Naive thymus-derived CD4-positive, alpha-beta T cell (primary cell): ENCODE data around the gene MBD6. TPM values are rescaled to one million over a fixed set of nuclear protein-coding genes. Genes with fewer than 3 reads are reported as not detected.
"Not testable (repeated sequence)": the region's sequence is repeated elsewhere in the genome, so short reads cannot be mapped to it uniquely, and the experiment has no call there.

ENCODE experiments used
- ATAC-seq: fragments of 150-1000 bp; cut with Tn5 transposase; 2 replicates; pipeline ENCODE4 v1.10.0; 2021; ENCODE audit warnings: mild to moderate bottlenecking, moderate library complexity
- CTCF ChIA-PET: fragments of 350-600 bp; sonication (Branson Sonifier 250); formaldehyde crosslinking; loops from one replicate; lab custom pipeline; 2021; ENCODE audit warnings: antibody characterized with exemption; lab: Charles Lee
- POLR2A ChIA-PET: fragments of 350-600 bp; sonication (Branson Sonifier 250); formaldehyde crosslinking; loops from one replicate; lab custom pipeline; 2021; ENCODE audit warnings: antibody characterized with exemption, inconsistent platforms; lab: Charles Lee
- DNase-seq, 9 donors: peaks; one replicate each; pipeline versions ENCODE4 v3.0.0 to v3.0.0-alpha.2; 2020 to 2022; ENCODE audit warnings: mixed read lengths in 1 of 9
- H3K27ac ChIP-seq: one replicate; pipeline ENCODE4 v1.7.0; 2013; ENCODE audit warnings: mild to moderate bottlenecking, low read depth, low read length, moderate library complexity
- H3K27me3 ChIP-seq, 2 donors: one replicate each; pipeline ENCODE4 v1.7.0; 2013; ENCODE audit warnings: low read length in 2 of 2, mild to moderate bottlenecking in 2 of 2, moderate library complexity in 2 of 2; ENCODE audit not compliant: control insufficient read depth in 2 of 2, insufficient read depth in 2 of 2
- H3K36me3 ChIP-seq, 3 experiments: 1 replicate in 2 of 3; 2 replicates in 1 of 3; pipeline ENCODE4 v1.7.0; 2013; ENCODE audit warnings: low read length in 3 of 3, mild to moderate bottlenecking in 3 of 3, moderate library complexity in 1 of 3; ENCODE audit not compliant: insufficient read depth in 3 of 3, control insufficient read depth in 2 of 3
- H3K4me1 ChIP-seq, 2 donors: one replicate each; pipeline ENCODE4 v1.7.0; 2013; ENCODE audit warnings: low read length in 2 of 2, mild to moderate bottlenecking in 2 of 2, moderate library complexity in 1 of 2; ENCODE audit not compliant: control insufficient read depth in 2 of 2, insufficient read depth in 2 of 2
- H3K4me3 ChIP-seq: 2 replicates; pipeline ENCODE4 v1.7.0; 2013; ENCODE audit warnings: mild to moderate bottlenecking, low read length
- H3K9me3 ChIP-seq, 3 experiments: 1 replicate in 2 of 3; 2 replicates in 1 of 3; pipeline ENCODE4 v1.7.0; 2013; ENCODE audit warnings: low read length in 3 of 3; ENCODE audit not compliant: control insufficient read depth in 2 of 3
- H3K27ac Mint-ChIP-seq, 9 donors: one replicate each; pipeline ENCODE4 v1.8.0; 2020 to 2022; ENCODE audit warnings: mixed read lengths in 9 of 9, mild to moderate bottlenecking in 8 of 9, moderate library complexity in 5 of 9, inconsistent platforms in 2 of 9
- H3K27me3 Mint-ChIP-seq, 5 donors: one replicate each; pipeline ENCODE4 v1.8.0; 2021 to 2022; ENCODE audit warnings: mixed read lengths in 5 of 5, mild to moderate bottlenecking in 1 of 5
- H3K36me3 Mint-ChIP-seq, 5 donors: one replicate each; pipeline ENCODE4 v1.8.0; 2020 to 2022; ENCODE audit warnings: mixed read lengths in 5 of 5, mild to moderate bottlenecking in 3 of 5, inconsistent platforms in 1 of 5
- H3K4me1 Mint-ChIP-seq, 7 donors: one replicate each; pipeline ENCODE4 v1.8.0; 2020 to 2022; ENCODE audit warnings: mixed read lengths in 7 of 7, mild to moderate bottlenecking in 3 of 7, inconsistent platforms in 1 of 7
- H3K4me3 Mint-ChIP-seq, 10 donors: one replicate each; pipeline ENCODE4 v1.8.0; 2020 to 2022; ENCODE audit warnings: mild to moderate bottlenecking in 10 of 10, mixed read lengths in 10 of 10, moderate library complexity in 6 of 10, inconsistent platforms in 2 of 10
- H3K9me3 Mint-ChIP-seq, 11 donors: one replicate each; pipeline ENCODE4 v1.8.0; 2020 to 2022; ENCODE audit warnings: mixed read lengths in 11 of 11, mild to moderate bottlenecking in 4 of 11, inconsistent platforms in 1 of 11, moderate library complexity in 1 of 11
- intact Hi-C, 2 donors: fragments of 100-400 bp; cut with micrococcal nuclease; formaldehyde crosslinking; loops; one replicate each; pipeline ENCODE4 v1.15.1; 2023
- polyA plus RNA-seq, 2 donors: library from polyadenylated mRNA; unstranded; fragments of 300-500 nt; fragmentation: Illumina TruSeq; gene quantifications; one replicate each; pipeline ENCODE4 v1.2.3, GENCODE V29; 2021
- total RNA-seq, 6 experiments: library from RNA in 5 of 6; stranded (reverse) in 5 of 6; gene quantifications; 1 replicate in 5 of 6; 2 replicates in 1 of 6; pipeline ENCODE4 v1.2.3 and lab custom pipeline; 2021 to 2026

Gene MBD6
- total and polyA plus RNA-seq, 7 experiments from 2014 or later = 0.50 to 127 (median 108) TPM

- Mint-ChIP-seq H3K36me3 (peaks cover 5 to 43% (median 36%) of the 10 kb centered on the region in 5 donors), H3K9me3 (no peaks in the 10 kb centered on the region), H3K4me3 (peak overlapping the region in 1 of 10 donors; percentile 47), H3K27me3 (no peaks in the 10 kb centered on the region), H3K27ac (peak overlapping the region in 7 of 9 donors; percentile 60 to 75 (median 67)), H3K4me1 (peaks cover 5 to 25% (median 8%) of the 10 kb centered on the region in 7 donors)
- ATAC-seq (no peak), DNase-seq (no peak)
- H3K9me3 ChIP-seq = no peaks in the 10 kb centered on the region
- peaks cover 24 to 84% (median 27%) of the 10 kb centered on the region in 3 experiments for H3K36me3 ChIP-seq
- intact Hi-C loops = no loop called here
- H3K4me3 ChIP-seq = no peak overlapping the region
- H3K4me1 ChIP-seq = no peaks in the 10 kb centered on the region
- no peaks in the 10 kb centered on the region for H3K27me3 ChIP-seq
- POLR2A ChIA-PET = interaction anchor here (0.6 to 0.8 kb wide), 4 partner anchors 8 to 235 kb away, joined by 3 to 4 read pairs (median 4); partner anchors contain the start of genes ARHGAP9, DDIT3 and MARS1
- CTCF ChIA-PET = interaction anchor here (1.0 kb wide), 1 partner anchor 53 kb away, joined by 3 read pairs; no protein-coding TSS in a partner anchor
- no peak overlapping the region for H3K27ac ChIP-seq
These were observed 10.0 kb upstream of the MBD6 start for GRCh38 chr12:57512665-57513064.

DNA sequence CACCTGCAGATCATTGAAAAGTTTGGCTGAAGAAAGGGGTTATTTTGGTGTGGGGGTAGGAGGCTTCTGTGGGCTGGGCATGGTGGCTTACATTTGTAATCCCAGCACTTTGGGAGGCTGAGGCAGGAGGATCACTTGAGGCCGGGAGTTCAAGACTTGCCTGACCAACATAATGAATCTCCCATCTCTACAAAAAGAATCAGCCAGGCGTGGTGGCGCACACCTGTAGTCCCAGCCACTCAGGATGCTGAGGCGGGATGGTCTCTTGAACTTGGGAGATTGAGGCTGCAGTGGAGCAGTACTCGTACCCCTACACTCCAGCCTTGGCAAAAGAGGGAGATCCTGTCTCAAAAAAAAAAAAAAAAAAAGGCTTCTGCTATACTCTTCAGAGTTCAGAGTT is 9.4 kb upstream of the MBD6 start:
- ChIA-PET POLR2A (interaction anchor here (0.8 to 1.0 kb wide), 2 partner anchors 34 to 36 kb away, joined by 3 to 4 read pairs; partner anchors contain the start of gene ARHGAP9), CTCF (interaction anchor here (1.7 kb wide), 1 partner anchor 36 kb away, joined by 4 read pairs; no protein-coding TSS in a partner anchor)
- ATAC-seq (no peak), DNase-seq (no peak)
- intact Hi-C loops = no loop called here
- peaks cover 0 to 4% of the 10 kb centered on the region in 2 donors for H3K4me1 ChIP-seq
- no peaks in the 10 kb centered on the region for H3K9me3 Mint-ChIP-seq
- peaks cover 9 to 30% (median 11%) of the 10 kb centered on the region in 7 donors for H3K4me1 Mint-ChIP-seq
- no peaks in the 10 kb centered on the region for H3K27me3 ChIP-seq
- no peak overlapping the region for H3K4me3 ChIP-seq
- no peak overlapping the region for H3K4me3 Mint-ChIP-seq
- no peaks in the 10 kb centered on the region for H3K9me3 ChIP-seq
- H3K36me3 Mint-ChIP-seq = peaks cover 5 to 46% (median 38%) of the 10 kb centered on the region in 5 donors
- H3K27ac Mint-ChIP-seq = peak overlapping the region; percentile 24 to 75 (median 63)
- no peaks in the 10 kb centered on the region for H3K27me3 Mint-ChIP-seq
- peaks cover 24 to 88% (median 27%) of the 10 kb centered on the region in 3 experiments for H3K36me3 ChIP-seq
- no peak overlapping the region for H3K27ac ChIP-seq

- H3K4me3 ChIP-seq, H3K9me3 Mint-ChIP-seq, H3K9me3 ChIP-seq, ATAC-seq, H3K27ac ChIP-seq, H3K27me3 ChIP-seq, intact Hi-C loops, H3K4me1 ChIP-seq, DNase-seq, H3K27me3 Mint-ChIP-seq, H3K4me3 Mint-ChIP-seq: not testable (repeated sequence)
- ChIA-PET POLR2A (interaction anchor here (0.6 to 1.0 kb wide), 4 partner anchors 24 to 177 kb away, joined by 3 to 4 read pairs (median 4); no protein-coding TSS in a partner anchor), CTCF (interaction anchor here (1.7 kb wide), 1 partner anchor 36 kb away, joined by 4 read pairs; no protein-coding TSS in a partner anchor)
- H3K36me3 Mint-ChIP-seq = peaks cover 5 to 48% (median 38%) of the 10 kb centered on the region in 5 donors
- H3K36me3 ChIP-seq = peaks cover 24 to 86% (median 27%) of the 10 kb centered on the region in 3 experiments
- peaks cover 13 to 33% (median 15%) of the 10 kb centered on the region in 7 donors for H3K4me1 Mint-ChIP-seq
- peak overlapping the region in 6 of 9 donors; percentile 19 to 75 (median 64) for H3K27ac Mint-ChIP-seq
These were observed 8.9 kb upstream of the MBD6 start for GRCh38 chr12:57513677-57514076.

DNA sequence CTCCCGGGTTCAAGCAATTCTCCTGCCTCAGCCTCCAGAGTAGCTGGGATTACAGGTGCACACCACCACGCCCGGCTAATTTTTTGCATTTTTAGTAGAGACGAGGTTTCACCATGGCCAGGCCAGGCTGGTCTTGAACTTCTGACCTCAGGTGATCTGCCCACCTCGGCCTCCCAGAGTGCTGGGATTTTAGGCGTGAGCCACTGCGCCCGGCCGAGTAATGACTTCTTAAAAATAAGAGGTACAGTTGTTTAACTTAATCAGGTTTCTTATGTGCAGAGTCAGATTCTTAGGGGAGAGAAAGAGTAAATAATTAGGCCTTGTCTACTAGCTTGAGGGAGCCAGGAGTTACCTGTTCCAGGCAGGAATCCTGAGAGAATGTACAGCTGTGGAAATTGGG is 8.4 kb upstream of the MBD6 start:
- H3K36me3 Mint-ChIP-seq = peaks cover 5 to 48% (median 38%) of the 10 kb centered on the region in 5 donors
- H3K27me3 Mint-ChIP-seq, H3K27me3 ChIP-seq, ATAC-seq, H3K9me3 Mint-ChIP-seq, H3K9me3 ChIP-seq, intact Hi-C loops, H3K27ac ChIP-seq, H3K4me3 ChIP-seq, DNase-seq, H3K4me3 Mint-ChIP-seq: not testable (repeated sequence)
- peaks cover 24 to 80% (median 27%) of the 10 kb centered on the region in 3 experiments for H3K36me3 ChIP-seq
- peak overlapping the region in 5 of 9 donors; percentile 32 to 85 (median 65) for H3K27ac Mint-ChIP-seq
- ChIA-PET CTCF (interaction anchor here (0.6 to 1.7 kb wide), 2 partner anchors 37 to 207 kb away, joined by 4 read pairs; no protein-coding TSS in a partner anchor), POLR2A (interaction anchor here (0.6 to 3.4 kb wide), 7 partner anchors 8 to 177 kb away, joined by 3 to 9 read pairs (median 4); no protein-coding TSS in a partner anchor)
- peaks cover 2 to 14% of the 10 kb centered on the region in 2 donors for H3K4me1 ChIP-seq
- peaks cover 19 to 39% (median 21%) of the 10 kb centered on the region in 7 donors for H3K4me1 Mint-ChIP-seq

GRCh38 chr12:57514720-57515407 is 7.8 kb upstream of the MBD6 start:
- DNase-seq = no peak
- peaks cover 5 to 46% (median 33%) of the 10 kb centered on the region in 5 donors for H3K36me3 Mint-ChIP-seq
- Histone ChIP-seq H3K9me3 (no peaks in the 10 kb centered on the region), H3K27me3 (no peaks in the 10 kb centered on the region), H3K27ac (no peak overlapping the region), H3K36me3 (peaks cover 21 to 76% (median 27%) of the 10 kb centered on the region in 3 experiments), H3K4me1 (peaks cover 9 to 15% of the 10 kb centered on the region in 2 donors), H3K4me3 (no peak overlapping the region)
- H3K27me3 Mint-ChIP-seq = no peaks in the 10 kb centered on the region
- intact Hi-C loops = no loop called here
- H3K27ac Mint-ChIP-seq = peak overlapping the region in 5 of 9 donors; percentile 4 to 85 (median 65)
- H3K9me3 Mint-ChIP-seq = peaks cover 0 to 5% (median 0%) of the 10 kb centered on the region in 11 donors
- peaks cover 22 to 41% (median 24%) of the 10 kb centered on the region in 7 donors for H3K4me1 Mint-ChIP-seq
- ChIA-PET POLR2A (interaction anchor here (1.5 to 3.4 kb wide), 4 partner anchors 9 to 38 kb away, joined by 5 to 10 read pairs (median 8); no protein-coding TSS in a partner anchor), CTCF (interaction anchor here (0.6 to 1.7 kb wide), 2 partner anchors 38 to 207 kb away, joined by 4 read pairs; no protein-coding TSS in a partner anchor)
- ATAC-seq = peak; percentile 7
- H3K4me3 Mint-ChIP-seq = no peak overlapping the region

DNA sequence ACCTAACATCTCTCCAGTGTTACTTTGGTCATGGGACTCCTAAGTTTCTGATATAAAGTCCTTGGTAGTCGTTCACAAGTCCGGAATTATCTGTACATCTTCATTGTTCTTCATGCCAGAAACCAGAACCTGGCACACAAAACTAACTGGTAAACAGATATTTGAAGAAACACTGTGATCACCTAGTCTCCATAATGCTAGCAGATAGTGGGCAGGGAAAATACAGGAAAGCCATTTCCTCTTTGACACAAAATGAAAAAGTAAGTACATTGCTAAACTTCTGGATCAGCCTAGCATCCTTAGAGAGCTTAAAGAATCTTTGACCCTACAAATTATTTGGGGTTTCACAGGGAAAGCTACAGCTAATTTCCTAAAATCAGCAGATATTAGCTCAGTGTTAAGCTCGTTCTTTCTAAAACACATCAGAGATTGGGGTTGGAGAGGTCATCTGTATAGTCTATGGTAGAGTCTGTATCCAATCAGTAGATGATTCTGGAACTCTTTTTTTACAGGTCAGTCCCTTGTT is 7.2 kb upstream of the MBD6 start:
- Histone ChIP-seq H3K27me3 (no peaks in the 10 kb centered on the region), H3K36me3 (peaks cover 20 to 70% (median 27%) of the 10 kb centered on the region in 3 experiments), H3K4me1 (peaks cover 9 to 15% of the 10 kb centered on the region in 2 donors), H3K4me3 (no peak overlapping the region), H3K9me3 (no peaks in the 10 kb centered on the region), H3K27ac (peak overlapping the region; percentile 2)
- Mint-ChIP-seq H3K27ac (peak overlapping the region in 5 of 9 donors; percentile 4 to 60 (median 49)), H3K4me3 (no peak overlapping the region), H3K36me3 (peaks cover 5 to 46% (median 33%) of the 10 kb centered on the region in 5 donors), H3K4me1 (peaks cover 22 to 44% (median 27%) of the 10 kb centered on the region in 7 donors), H3K27me3 (peaks cover 0 to 2% (median 0%) of the 10 kb centered on the region in 5 donors), H3K9me3 (peaks cover 0 to 9% (median 0%) of the 10 kb centered on the region in 11 donors)
- ChIA-PET CTCF (no interaction called here), POLR2A (interaction anchor here (1.0 to 3.4 kb wide), 6 partner anchors 9 to 38 kb away, joined by 3 to 16 read pairs (median 8); partner anchors contain the start of gene ARHGAP9)
- no peak for ATAC-seq
- DNase-seq = no peak
- intact Hi-C loops = no loop called here
